ENCODE results near the gene VPS39. TPM values are rescaled to one million over a fixed set of nuclear protein-coding genes. Genes with fewer than 3 reads are reported as not detected.

The VPS39 gene
- polyA plus RNA-seq, 1 of the 3 experiments (the other 2 are of a cell fraction) = 61.1 TPM

DNA sequence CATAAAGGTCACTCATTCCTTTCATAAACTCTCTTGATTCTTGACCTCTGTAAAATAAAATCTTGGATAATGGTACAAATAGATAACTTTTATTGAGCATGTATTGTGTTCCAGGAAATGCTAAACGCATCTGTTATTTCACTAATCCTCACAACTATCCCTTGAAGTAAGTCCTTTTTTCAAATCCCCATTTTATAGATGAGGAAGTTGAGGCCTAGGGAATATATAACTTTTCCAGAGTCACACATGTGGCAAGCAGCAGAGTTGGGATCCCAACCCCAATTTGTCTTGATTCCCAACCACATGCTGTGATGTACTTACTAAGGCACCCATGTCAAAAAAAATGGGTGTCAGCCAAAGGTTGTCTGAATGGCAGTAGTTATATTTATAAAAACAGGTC is 6.3 kb downstream of the VPS39 start:
- no peak overlapping the region for H3K4me2 ChIP-seq
- ChIA-PET POLR2A (no interaction called here), CTCF (interaction anchor here (0.7 kb wide), 1 partner anchor 14 kb away, joined by 3 read pairs; no protein-coding TSS in a partner anchor)
- H3K27me3 ChIP-seq (ENCODE audit: insufficient read depth) = no peaks in the 10 kb centered on the region
- H3K4me3 ChIP-seq (ENCODE audit: low read depth in 2 of 2, low read length in 1 of 2) = no peak overlapping the region
- H3K79me2 ChIP-seq (ENCODE audit: insufficient read depth) = peaks cover 83% of the 10 kb centered on the region
- H3K36me3 ChIP-seq (replicated peaks in 1 of 2; ENCODE audit: control insufficient read depth in 1 of 2, insufficient read depth in 2 of 2, low read length in 1 of 2) = peaks cover 28 to 39% of the 10 kb centered on the region in 2 experiments
- no peaks in the 10 kb centered on the region for H3K9me3 ChIP-seq
- no peaks in the 10 kb centered on the region for H3K9me2 ChIP-seq
- no peak overlapping the region for H2AFZ ChIP-seq (ENCODE audit: low read depth)
- 100% methylated on average over 1 of the region's 1 CpG for WGBS (ENCODE audit: low lambda C conversion rate)
- no peak for DNase-seq
- no peak overlapping the region for H3K9ac ChIP-seq
- H3K4me1 ChIP-seq (ENCODE audit: control insufficient read depth in 1 of 2, insufficient read depth in 2 of 2, low read depth in 1 of 2, low read length in 1 of 2) = peaks cover 0 to 5% of the 10 kb centered on the region in 2 experiments; a peak in 2 of 4 replicates
- H4K20me1 ChIP-seq (ENCODE audit: insufficient read depth) = peaks cover 9% of the 10 kb centered on the region; the same call in 1 of the 2 replicates
- no peak overlapping the region for H3K27ac ChIP-seq (ENCODE audit: low read depth in 2 of 2, low read length in 1 of 2)
- peaks cover 6% of the 10 kb centered on the region for H3F3A ChIP-seq (replicated peaks; ENCODE audit: insufficient read depth)
- no peak for TF ChIP-seq CHD2 (IDR thresholded peaks at IDR 0.05; ENCODE audit: low read length, partially characterized antibody)
- no peak for TF ChIP-seq EZH2phosphoT487 (IDR thresholded peaks at IDR 0.05; ENCODE audit: borderline replicate concordance, low read depth)
- TF ChIP-seq TEAD4 (IDR thresholded peaks at IDR 0.05; ENCODE audit: borderline replicate concordance, insufficient read depth) = no peak
- TF ChIP-seq FOSL2 (IDR thresholded peaks at IDR 0.05; ENCODE audit: borderline replicate concordance, low read depth) = no peak
- TF ChIP-seq EP300 (IDR thresholded peaks at IDR 0.05; ENCODE audit: borderline replicate concordance in 1 of 2, low read depth in 1 of 2, low read length in 1 of 2) = no peak
- no peak for TF ChIP-seq FOXM1 (IDR thresholded peaks at IDR 0.05; ENCODE audit: low read depth)
- TF ChIP-seq, protein P1, sequence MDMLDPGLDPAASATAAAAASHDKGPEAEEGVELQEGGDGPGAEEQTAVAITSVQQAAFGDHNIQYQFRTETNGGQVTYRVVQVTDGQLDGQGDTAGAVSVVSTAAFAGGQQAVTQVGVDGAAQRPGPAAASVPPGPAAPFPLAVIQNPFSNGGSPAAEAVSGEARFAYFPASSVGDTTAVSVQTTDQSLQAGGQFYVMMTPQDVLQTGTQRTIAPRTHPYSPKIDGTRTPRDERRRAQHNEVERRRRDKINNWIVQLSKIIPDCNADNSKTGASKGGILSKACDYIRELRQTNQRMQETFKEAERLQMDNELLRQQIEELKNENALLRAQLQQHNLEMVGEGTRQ (IDR thresholded peaks at IDR 0.05; ENCODE audit: borderline replicate concordance, low read depth, low read length) = no peak
- TF ChIP-seq SIN3A (IDR thresholded peaks at IDR 0.05; ENCODE audit: borderline replicate concordance, low read depth, low read length) = no peak
- TF ChIP-seq JUND (IDR thresholded peaks at IDR 0.05) = no peak
- no peak for TF ChIP-seq MXI1 (IDR thresholded peaks at IDR 0.05; ENCODE audit: low read depth, low read length)
- no peak for TF ChIP-seq TCF12 (IDR thresholded peaks at IDR 0.05)
- TF ChIP-seq, protein P2, sequence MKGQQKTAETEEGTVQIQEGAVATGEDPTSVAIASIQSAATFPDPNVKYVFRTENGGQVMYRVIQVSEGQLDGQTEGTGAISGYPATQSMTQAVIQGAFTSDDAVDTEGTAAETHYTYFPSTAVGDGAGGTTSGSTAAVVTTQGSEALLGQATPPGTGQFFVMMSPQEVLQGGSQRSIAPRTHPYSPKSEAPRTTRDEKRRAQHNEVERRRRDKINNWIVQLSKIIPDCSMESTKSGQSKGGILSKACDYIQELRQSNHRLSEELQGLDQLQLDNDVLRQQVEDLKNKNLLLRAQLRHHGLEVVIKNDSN (IDR thresholded peaks at IDR 0.05; ENCODE audit: borderline replicate concordance, low read depth) = no peak
- TF ChIP-seq, protein P3, sequence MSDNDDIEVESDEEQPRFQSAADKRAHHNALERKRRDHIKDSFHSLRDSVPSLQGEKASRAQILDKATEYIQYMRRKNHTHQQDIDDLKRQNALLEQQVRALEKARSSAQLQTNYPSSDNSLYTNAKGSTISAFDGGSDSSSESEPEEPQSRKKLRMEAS (IDR thresholded peaks at IDR 0.05; ENCODE audit: low read depth) = no peak
- TF ChIP-seq, protein P4, sequence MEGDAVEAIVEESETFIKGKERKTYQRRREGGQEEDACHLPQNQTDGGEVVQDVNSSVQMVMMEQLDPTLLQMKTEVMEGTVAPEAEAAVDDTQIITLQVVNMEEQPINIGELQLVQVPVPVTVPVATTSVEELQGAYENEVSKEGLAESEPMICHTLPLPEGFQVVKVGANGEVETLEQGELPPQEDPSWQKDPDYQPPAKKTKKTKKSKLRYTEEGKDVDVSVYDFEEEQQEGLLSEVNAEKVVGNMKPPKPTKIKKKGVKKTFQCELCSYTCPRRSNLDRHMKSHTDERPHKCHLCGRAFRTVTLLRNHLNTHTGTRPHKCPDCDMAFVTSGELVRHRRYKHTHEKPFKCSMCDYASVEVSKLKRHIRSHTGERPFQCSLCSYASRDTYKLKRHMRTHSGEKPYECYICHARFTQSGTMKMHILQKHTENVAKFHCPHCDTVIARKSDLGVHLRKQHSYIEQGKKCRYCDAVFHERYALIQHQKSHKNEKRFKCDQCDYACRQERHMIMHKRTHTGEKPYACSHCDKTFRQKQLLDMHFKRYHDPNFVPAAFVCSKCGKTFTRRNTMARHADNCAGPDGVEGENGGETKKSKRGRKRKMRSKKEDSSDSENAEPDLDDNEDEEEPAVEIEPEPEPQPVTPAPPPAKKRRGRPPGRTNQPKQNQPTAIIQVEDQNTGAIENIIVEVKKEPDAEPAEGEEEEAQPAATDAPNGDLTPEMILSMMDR (IDR thresholded peaks at IDR 0.05) = no peak
- no peak for TF ChIP-seq YY1 (IDR thresholded peaks at IDR 0.05; ENCODE audit: low read depth)
- TF ChIP-seq RAD21 (IDR thresholded peaks at IDR 0.05; ENCODE audit: low read length) = no peak
